ENCODE measurements around the gene CYSLTR2. TPM values are rescaled to one million over a fixed set of nuclear protein-coding genes. Genes with fewer than 3 reads are reported as not detected.
A peak's percentile ranks its signal among the peaks of the same experiment; 100 is the strongest.
"Not testable (repeated sequence)": the region's sequence is repeated elsewhere in the genome, so short reads cannot be mapped to it uniquely, and the experiment has no call there.

CYSLTR2 gene
- total and polyA plus RNA-seq, 9 of the 15 experiments (the other 6 are each of a cell fraction or from before 2014, with no cell fraction given): not detected

DNA sequence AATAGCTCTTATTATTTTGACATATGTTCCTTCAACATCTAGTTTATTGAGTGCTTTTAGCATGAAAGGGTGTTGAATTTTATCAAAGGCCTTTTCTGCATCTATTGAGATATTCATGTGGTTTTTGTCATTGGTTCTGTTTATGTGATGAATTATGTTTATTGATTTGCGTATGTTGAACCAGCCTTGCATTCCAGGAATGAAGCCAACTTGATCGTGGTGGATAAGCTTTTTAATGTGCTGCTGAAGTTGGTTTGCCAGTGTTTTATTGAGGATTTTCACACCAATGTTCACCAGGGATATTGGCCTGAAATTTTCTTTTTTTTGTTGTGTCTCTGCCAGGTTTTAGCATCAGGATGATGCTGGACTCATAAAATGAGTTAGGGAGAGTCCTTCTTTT lies 17.7 kb downstream of the CYSLTR2 start:
- H2AFZ ChIP-seq (ENCODE audit: low read depth, low read length); H3K4me3 ChIP-seq; CTCF ChIA-PET (ENCODE audit: low intra/inter-chr PET ratio); POLR2A ChIA-PET; in situ Hi-C loops (cut with MboI); FAIRE-seq; ATAC-seq; H3K79me2 ChIP-seq (ENCODE audit: control insufficient read depth, insufficient read depth, low read length); H3K27ac ChIP-seq (ENCODE audit: extremely low read depth, low read depth, low read length); H3K9ac ChIP-seq (ENCODE audit: insufficient read depth in 1 of 2, low read depth in 2 of 2, low read length in 2 of 2); H3K4me2 ChIP-seq (ENCODE audit: insufficient read depth, low read length); H3K9me3 ChIP-seq (replicated peaks; ENCODE audit: control insufficient read depth, insufficient read depth, low read depth, low read length); H4K20me1 ChIP-seq (replicated peaks; ENCODE audit: control insufficient read depth, insufficient read depth, low read length); DNase-seq (ENCODE audit: extremely low read depth in 1 of 4, low spot score in 3 of 4); H3K4me1 ChIP-seq (replicated peaks in 1 of 2; ENCODE audit: control insufficient read depth in 2 of 2, insufficient read depth in 2 of 2, low read length in 2 of 2); H3K9me1 ChIP-seq (ENCODE audit: control insufficient read depth, insufficient read depth, low read length); intact Hi-C loops (cut with micrococcal nuclease); BruUV-seq (replicated peaks); H3K27me3 ChIP-seq (ENCODE audit: control insufficient read depth in 2 of 2, insufficient read depth in 2 of 2, low read length in 2 of 2); H3K36me3 ChIP-seq (ENCODE audit: control insufficient read depth, insufficient read depth, low read length): not testable (repeated sequence)
- peak; percentile 91 for TF ChIP-seq ZNF324 (CRISPR knock-in tag; IDR thresholded peaks at IDR 0.05)
- 0% methylated on average over 2 of the region's 2 CpGs for WGBS (ENCODE audit: insufficient coverage, low coverage, missing lambda C conversion rate)

- Histone ChIP-seq H3K27me3 (ENCODE audit: control insufficient read depth in 2 of 2, insufficient read depth in 2 of 2, low read length in 2 of 2) (no peaks in the 10 kb centered on the region), H3K9ac (ENCODE audit: insufficient read depth in 1 of 2, low read depth in 2 of 2, low read length in 2 of 2) (no peak overlapping the region), H3K9me3 (replicated peaks; ENCODE audit: control insufficient read depth, insufficient read depth, low read depth, low read length) (no peaks in the 10 kb centered on the region), H3K27ac (ENCODE audit: extremely low read depth, low read depth, low read length) (no peak overlapping the region), H3K36me3 (ENCODE audit: control insufficient read depth, insufficient read depth, low read length) (no peaks in the 10 kb centered on the region), H2AFZ (ENCODE audit: low read depth, low read length) (no peak overlapping the region), H3K4me2 (ENCODE audit: insufficient read depth, low read length) (no peak overlapping the region), H3K9me1 (ENCODE audit: control insufficient read depth, insufficient read depth, low read length) (no peaks in the 10 kb centered on the region), H3K79me2 (ENCODE audit: control insufficient read depth, insufficient read depth, low read length) (no peaks in the 10 kb centered on the region), H3K4me3 (no peak overlapping the region), H3K4me1 (replicated peaks in 1 of 2; ENCODE audit: control insufficient read depth in 2 of 2, insufficient read depth in 2 of 2, low read length in 2 of 2) (no peaks in the 10 kb centered on the region), H4K20me1 (replicated peaks; ENCODE audit: control insufficient read depth, insufficient read depth, low read length) (no peaks in the 10 kb centered on the region)
- in situ Hi-C loops (cut with MboI): no loop called here
- POLR2A ChIA-PET: no interaction called here
- no peak for ATAC-seq
- CTCF ChIA-PET (ENCODE audit: low intra/inter-chr PET ratio): no interaction called here
- BruUV-seq (replicated peaks): no TSS peak
- FAIRE-seq: no peak
- no peak for DNase-seq (ENCODE audit: extremely low read depth in 1 of 4, low spot score in 3 of 4)
- TF ChIP-seq ZNF253 (CRISPR knock-in tag; conservative IDR thresholded peaks at IDR 0.05): no peak
- TF ChIP-seq RUNX1 (IDR thresholded peaks at IDR 0.05; ENCODE audit: low read depth): no peak
- TF ChIP-seq RBM25 (IDR thresholded peaks at IDR 0.05; ENCODE audit: low read depth, low read length, severe bottlenecking): no peak
- no peak for TF ChIP-seq NR2C1 (IDR thresholded peaks at IDR 0.05)
- no peak for TF ChIP-seq NR2C1 (tag; IDR thresholded peaks at IDR 0.05)
- no peak for TF ChIP-seq ZNF165 (CRISPR knock-in tag; IDR thresholded peaks at IDR 0.05; ENCODE audit: borderline replicate concordance)
- no peak for TF ChIP-seq KDM1A (IDR thresholded peaks at IDR 0.05)
- no peak for TF ChIP-seq ZNF263 (CRISPR knock-in tag; IDR thresholded peaks at IDR 0.05; ENCODE audit: borderline replicate concordance)
- no peak for TF ChIP-seq ZBTB17 (CRISPR knock-in tag; IDR thresholded peaks at IDR 0.05)
- no peak for TF ChIP-seq RHOXF2B (CRISPR knock-in tag; conservative IDR thresholded peaks at IDR 0.05)
- TF ChIP-seq SIX5 (IDR thresholded peaks at IDR 0.05; ENCODE audit: borderline replicate concordance in 1 of 2, insufficient read depth in 1 of 2, low read depth in 1 of 2, low read length in 2 of 2): no peak
- TF ChIP-seq ZNF76 (CRISPR knock-in tag; IDR thresholded peaks at IDR 0.05; ENCODE audit: borderline replicate concordance): no peak
- no peak for TF ChIP-seq EP400 (IDR thresholded peaks at IDR 0.05)
- TF ChIP-seq ZNF77 (CRISPR knock-in tag; IDR thresholded peaks at IDR 0.05): no peak
- no peak for TF ChIP-seq MAFK (IDR thresholded peaks at IDR 0.05; ENCODE audit: low read length)
- WGBS (ENCODE audit: insufficient coverage, low coverage, missing lambda C conversion rate): no CpG with 5 or more reads among the region's 1 CpG
- intact Hi-C loops (cut with micrococcal nuclease): no loop called here
Observed at GRCh38 chr13:48675247-48675646, 21.5 kb downstream of the CYSLTR2 start.

All from K562 (cell line).